GM18858 (cell line): ENCODE measurements around the gene RASL10B.

Experiments
- ATAC-seq: cut with Tn5 transposase; IDR thresholded peaks from one replicate; pipeline ENCODE4 v1.9.1; 2021; ENCODE audit not compliant: unreplicated experiment

The RASL10B gene

DNA sequence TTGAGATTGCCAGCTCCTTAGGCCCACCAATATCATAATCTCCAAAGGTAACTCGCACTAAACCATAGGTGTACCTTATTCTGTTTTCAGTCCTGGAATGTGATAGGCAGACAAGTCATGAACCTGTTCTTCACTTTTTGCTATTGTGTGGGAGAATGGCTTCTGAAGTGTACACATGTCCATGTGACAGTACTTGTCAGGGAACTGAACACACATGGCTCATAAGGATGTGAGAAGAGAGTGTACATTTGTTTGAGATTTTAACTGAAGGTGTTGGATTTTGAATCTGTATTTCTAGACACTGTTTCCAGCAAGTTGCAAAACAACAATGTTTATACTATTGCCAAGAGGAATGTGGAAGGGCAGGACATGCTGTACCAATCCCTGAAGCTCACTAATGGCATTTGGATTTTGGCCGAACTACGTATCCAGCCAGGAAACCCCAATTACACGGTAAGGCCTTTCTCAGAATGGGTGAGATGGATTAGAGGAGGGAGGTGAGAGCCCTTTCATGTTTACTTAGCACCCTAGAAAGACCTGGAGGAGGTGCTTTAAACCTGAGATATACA is 14.5 kb upstream of the RASL10B start:
- no peak for ATAC-seq

DNA sequence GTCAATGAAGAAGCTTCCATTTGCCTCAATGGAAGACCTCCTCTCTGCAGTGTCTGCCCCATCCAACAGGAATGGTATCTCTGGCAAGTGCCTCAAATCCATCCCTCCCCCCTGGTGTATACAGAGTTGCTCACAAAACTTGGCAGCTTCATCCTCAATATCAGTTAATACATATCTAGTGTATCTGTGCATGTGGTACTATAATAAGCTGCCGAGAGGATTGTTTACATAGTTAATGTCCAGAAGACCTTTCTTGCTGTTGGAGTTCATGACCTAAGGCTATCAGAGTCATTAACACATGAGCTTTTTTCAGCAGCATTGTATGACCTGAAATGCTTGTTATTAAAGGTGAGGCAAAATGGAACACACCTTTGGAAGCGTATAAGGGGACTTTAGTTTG is 14.0 kb upstream of the RASL10B start:
- no peak for ATAC-seq

DNA sequence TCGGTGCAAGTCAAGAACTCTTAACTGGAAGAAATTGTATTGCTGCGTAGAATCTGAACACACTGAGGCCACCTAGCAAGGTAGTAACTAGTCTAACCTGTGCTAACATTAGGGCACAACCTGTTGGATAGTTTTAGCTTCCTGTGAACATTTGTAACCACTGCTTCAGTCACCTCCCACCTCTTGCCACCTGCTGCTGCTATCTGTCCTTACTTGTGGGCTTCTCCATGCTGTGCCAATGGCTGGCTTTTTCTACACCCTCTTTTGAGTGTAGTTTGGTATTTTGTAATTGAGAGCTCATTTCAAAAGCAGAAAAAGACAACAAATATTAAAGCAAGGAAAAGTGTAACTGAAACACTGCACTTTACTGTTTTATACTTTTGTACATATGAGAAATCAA is 7.7 kb upstream of the RASL10B start:
- ATAC-seq: no peak

DNA sequence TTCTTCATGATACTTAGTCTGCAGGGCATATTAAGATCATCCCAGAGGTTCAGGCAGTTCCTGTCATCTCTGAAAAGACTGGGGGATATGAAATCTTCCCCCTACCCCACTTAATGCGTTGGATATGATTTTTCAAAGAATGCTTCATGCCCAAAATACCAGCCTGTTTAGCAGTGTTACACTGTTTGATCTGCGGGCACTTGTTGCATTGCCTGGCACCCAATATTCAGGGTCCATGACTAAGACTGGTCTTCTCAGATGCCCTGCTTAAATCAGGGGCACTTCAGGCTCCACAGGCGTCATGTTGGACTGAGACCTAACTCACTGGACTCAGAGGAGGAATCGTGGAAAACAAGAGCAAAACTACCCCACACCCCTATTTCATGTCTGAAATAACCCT is 6.4 kb upstream of the RASL10B start:
- ATAC-seq: no peak

DNA sequence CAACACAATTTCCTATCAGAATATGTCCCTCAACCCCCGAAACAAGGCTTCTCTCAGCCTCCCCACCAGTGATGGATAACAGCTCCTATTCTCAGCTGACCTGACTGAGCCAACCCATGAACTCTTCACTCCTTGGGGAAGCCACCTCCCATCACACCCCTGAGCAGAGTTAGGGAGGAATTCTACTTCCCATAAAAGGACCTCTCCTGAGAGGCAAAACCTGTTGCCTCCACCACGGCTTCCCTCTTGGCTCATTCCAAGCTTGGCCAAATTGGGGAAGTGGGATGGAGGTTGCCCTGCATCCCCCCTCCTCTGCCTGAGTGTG is 5.7 kb upstream of the RASL10B start:
- ATAC-seq: no peak

DNA sequence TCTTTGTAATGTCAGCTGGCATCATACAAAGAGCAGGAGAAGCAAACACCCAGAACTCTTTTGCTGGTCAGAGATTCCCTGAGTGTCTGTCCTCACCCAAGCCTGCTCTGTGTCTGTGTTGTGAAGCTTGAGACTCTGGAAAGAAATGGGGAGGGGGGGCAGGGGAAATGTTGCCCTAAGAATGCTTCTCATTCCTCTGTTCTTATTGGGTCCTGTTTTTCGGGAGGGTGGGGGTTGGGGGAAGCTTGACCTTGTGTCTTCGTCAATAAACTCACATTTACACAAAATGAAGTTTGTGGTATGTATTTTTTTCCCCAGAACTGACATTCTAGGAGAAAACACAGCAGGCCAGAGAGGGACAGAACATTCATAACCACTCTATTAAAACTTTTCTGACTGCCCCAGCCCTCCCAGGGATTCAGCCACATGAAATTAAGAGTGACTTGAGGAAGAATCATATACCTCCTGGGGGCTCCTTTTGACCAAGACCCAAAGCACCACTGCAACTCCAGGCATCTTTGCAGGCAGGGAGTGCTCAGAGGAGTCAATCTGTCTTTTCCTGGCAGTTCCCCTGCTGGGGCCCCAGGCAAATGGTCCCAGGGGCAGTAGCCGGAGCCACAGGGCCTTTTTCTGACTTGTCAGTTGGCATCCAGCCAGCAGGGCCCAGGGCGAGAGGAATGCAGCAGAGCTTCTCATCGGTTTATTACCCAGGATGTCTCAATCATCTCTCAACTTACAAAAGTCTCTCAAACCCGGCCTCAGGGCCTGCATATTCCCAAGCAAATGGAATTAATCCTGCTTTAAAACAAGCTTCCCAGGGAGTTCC is 5.1 kb upstream of the RASL10B start:
- ATAC-seq: no peak

DNA sequence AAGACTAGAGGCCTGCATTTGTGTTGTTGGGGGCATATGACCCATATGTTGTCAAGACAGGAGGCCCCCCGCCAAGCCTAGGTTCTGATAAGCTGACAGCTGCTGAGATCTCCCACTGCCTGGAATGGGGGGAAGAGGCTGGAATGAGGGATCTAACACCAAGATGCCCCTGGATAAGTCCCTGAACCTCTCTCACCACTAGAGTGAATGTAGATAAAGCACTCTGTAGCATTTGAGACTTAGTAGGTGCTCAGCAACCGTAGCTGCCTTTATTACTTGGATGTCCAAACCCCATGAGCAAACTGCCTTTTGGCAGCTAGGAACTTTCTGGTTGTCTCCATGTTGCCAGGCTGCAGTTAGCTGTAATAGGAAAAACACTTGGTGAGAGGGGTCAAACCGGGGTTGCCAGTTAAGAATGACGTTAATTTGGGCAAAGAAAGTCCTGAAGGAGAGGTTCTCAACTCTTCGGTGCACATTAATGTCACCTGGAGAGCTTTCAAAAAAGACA is 4.4 kb upstream of the RASL10B start:
- ATAC-seq: no peak

DNA sequence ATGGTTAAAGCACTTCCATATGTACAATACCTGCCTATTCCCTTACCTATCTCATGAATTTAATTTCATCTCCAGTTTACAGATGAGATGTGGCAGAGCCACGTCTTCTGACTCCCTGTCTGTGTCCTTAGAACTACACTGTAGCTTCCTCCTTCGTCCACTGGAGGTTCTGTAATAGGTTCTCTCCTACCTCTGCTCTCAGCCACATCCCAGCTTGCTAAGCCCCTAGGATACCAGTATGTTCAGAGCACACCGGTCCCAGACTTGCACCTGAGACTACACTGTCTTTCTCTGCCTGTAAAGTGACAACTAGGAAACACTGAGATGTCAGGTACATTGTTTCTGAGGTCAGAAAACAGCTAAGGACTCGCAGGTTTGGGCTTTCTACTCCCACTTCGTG is 3.8 kb upstream of the RASL10B start:
- no peak for ATAC-seq

DNA sequence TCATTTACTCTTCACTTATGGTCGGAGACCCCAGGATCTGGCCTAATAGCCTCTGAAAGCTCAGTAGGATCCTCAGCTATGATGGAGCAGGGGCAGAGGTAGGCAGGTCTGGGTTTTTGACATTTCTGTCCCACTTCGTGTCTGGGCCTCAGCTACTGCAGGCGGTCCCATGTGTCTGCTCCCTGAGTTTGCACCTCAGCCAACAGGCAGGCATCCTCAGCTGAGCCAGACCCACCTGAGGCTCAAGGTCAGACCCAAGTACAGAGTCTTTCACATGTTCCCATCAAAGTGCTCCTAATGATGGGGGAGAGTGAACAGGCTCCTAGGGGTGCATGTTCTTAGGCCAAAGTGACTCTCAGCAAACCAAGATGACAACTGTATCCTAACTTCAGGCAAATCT is 2.9 kb upstream of the RASL10B start:
- no peak for ATAC-seq

DNA sequence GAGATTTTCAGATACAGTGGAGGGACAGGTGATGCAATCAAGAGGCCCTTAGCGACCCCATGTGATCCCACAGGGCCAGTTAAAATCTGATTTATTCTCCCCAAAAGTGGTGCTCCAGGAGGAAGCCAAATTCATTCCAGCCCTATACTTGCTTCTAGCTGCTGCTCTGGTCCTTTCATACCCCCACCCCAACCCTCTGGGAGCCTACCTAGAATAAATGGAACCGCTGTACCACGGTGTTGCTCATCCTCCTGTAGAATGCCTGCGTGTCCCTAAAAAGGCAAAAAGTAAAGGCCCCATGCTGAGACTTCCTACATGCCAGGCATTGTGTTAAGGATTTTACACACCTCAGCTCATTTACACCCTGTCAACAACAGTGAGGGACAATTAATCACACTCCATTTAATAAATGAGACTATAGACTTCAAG is 2.0 kb upstream of the RASL10B start:
- no peak for ATAC-seq

DNA sequence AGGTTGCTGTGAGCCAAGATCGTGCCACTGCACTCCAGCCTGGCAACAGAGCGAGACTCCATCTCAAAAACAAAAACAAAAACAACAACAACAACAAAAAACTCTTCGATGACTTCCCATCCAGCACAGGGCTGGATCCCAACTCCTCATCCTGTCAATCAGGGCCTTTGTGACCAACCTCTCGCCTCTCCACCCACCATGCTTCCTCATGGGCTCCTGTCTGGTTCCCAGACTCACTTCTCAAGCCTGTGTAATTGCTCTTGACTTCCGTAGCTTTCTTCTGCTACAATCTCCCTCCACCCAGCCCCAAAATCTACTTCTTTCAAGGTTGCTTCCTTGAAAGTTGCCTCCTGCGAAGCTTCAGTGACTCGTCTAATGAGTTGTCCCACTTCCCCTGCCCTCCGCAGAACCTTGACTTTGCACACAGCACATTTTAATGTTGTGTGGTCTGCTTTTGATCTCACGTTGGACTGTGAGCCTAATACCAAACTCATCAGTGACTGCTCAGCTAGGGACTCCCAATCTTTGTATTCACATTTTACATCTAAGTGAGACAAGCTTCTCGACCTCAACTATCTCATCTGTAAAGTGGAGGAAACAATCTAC is 936 bp upstream of the RASL10B start:
- ATAC-seq: no peak

DNA sequence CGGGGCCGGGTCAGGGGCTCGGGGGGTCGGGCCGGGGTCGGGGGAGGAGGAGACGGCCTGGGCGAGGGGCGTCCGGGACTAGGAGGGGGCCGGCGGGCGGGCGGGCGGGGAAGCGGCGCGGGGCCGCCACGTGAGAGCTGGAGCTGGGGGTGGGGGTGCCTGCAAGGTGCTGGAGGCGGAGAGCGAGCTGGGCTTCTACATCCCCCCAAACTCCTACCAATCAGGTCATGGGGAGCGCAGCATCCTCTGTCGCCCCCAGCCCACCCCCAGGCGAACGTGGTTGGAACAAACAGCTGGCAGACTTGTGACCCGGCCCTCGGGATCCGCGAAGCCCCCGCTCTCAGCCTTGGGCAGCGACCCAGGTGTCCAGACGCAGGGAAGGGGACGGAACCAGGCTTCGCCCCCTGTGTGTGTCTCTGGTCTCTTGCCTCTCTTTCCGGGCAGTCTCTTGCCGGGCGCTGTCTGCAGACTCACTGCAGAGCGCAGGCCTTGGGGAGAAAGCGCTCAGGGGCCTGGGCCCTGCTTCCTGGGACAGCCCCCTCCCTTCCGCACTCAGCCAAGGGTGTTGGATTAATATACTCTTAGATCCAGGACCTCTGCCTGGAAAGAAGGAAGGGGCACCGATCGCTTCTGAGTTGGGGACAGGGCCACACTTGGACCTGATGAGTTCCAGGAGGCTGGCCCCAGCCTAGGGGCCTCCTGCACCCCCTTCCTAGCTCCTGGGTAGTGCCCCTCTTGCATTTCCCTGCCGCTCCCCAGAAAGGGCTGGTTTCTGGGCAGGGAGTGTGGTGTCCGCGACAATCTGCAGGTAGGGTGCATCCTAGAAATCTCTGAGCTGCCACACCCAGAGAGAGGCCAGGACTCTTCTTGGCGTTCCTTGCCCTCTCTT is 722 bp downstream of the RASL10B start:
- ATAC-seq: no peak

DNA sequence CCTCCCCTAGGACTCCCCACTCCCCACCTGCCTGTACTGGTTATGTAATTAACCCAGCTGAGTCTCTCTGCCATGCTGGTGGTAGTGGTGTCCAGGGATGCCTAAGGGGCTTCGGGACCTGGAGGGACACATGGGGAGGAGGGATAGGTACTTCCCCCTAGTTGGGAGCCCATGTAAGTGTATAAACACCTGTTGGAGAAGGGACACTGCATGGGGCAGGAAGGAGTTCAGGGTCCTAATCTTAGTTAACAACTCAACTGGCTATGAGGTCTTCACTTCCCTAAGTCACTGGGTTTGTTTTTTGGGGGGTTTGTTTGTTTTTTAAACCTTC is 1.3 kb downstream of the RASL10B start:
- ATAC-seq: no peak

DNA sequence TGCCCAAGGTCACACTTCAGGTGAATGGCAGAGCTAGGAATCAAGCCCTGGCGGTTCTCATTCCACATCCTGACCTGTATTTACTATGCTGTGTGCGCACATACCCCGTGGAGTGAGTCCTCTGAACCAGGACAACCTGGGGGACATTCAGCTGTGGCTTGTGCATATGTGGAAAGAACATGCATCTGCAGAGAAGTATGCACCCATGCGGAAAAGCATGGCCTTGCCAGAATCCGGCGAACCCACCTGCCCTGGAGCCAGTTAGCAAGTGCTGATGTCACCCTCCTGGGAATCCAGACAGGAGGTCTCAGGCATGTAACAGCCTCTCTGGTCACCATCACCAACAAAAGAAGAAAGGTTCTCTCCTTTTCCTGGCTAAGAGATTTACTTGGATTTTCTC is 1.9 kb downstream of the RASL10B start:
- ATAC-seq: no peak

DNA sequence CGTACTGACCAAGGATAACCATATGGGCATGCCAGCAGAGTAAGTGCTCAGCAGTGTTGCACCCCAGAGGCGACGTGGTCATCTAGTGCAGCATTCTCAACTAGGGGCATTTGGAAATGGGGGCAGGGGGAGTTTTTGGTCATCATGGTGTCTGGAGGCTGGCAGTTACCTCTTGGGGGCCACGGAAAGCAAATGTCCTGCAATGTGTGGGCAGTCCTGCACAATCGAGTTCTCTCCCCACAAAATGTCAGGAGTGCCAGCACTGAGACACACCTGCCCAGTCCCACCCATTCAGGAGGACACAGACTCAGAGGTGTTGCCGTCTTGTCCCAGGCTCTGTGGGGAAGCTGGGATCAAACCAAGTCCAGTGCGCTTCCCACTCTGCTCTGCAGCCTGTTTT is 3.0 kb downstream of the RASL10B start:
- ATAC-seq: no peak

DNA sequence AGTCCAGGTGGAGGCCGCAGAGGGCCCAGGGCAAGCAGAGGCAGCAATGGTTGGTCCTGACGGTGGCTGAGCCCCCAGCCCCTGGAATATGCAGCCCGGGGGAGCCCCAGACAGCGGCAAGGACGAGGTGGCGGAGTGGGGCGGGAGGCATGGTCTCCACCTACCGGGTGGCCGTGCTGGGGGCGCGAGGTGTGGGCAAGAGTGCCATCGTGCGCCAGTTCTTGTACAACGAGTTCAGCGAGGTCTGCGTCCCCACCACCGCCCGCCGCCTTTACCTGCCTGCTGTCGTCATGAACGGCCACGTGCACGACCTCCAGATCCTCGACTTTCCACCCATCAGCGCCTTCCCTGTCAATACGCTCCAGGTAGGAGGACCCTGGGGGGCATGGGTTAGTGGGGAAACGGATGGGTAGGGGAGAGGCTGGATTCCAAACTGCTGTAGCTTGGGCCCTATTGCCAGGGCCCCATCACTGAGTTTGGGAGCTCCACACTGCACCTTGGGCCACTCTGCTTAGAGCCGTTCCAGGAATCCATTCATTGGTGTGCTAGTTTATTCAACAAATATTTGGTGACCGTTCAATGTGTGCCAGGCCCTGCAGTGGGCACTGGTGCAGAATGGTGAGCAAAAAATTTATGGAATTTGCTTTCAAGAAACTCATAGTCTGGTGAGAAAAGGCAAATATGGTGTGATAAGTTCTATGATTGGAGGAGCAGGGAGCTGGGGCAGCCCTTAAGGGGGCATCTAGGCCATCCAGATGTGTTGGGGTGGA is 3.8 kb downstream of the RASL10B start:
- no peak for ATAC-seq

DNA sequence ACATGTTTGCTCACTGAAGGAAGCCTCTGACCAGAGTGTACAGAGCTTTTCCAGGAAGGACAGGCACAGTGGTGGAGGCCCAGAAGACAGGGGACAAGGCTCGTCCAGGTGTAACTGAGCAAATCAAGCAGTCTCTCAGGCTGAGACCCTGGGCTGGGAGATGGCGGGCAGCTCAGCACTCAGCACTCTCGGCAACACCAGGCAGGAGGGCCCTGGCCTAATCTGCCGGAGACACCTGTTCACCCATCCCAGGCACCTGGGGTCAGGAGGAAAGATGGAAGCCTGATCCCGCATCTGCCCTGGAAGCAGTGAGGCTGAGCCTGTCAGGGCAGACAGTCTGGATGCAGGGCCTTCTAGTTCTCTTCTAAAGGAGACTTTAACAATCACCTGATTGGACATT is 4.8 kb downstream of the RASL10B start:
- ATAC-seq: no peak

DNA sequence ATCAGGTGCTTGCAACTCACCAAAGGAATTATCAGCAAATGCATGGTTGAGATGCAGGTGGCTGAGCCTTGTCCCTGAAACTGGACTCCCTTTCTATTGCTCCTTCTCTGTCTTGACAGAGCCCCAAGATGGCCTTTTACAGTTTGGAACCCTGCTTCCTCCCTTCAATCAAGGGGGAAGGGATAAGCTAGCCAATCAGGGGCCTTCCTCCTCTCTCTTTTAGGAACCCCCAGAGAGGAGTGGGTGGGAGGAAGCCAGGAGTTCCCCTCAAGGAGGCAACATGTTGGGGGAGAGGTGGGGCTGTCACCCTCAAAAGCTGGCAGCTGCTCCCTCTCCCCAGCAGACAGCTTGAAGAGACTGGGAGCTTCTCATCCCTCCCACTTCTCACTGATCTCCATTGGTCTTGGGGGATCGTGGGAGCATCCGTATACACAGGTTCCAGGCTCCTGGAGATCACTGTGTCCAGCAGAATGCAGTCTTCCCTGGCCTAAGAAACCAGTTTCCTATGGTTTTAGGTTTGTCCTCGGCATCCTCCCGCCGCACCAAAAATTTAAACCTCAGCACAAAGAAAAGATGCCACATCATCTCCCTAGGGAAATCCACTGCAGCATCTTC is 7.2 kb downstream of the RASL10B start:
- ATAC-seq: no peak

DNA sequence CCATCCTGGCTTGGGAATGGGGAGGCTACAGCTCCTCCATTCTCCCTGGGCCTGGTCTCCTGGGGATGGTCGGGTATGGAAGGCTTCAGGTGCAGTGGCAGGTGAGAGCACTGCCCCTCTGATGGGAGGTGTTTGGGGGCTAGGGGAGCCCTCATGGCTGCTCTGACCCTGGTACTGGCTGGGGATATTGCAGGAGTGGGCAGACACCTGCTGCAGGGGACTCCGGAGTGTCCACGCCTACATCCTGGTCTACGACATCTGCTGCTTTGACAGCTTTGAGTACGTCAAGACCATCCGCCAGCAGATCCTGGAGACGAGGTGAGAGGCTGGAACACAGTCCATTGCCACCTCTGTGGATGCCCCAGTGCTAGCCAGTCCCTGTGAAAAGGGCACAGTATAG is 8.8 kb downstream of the RASL10B start:
- no peak for ATAC-seq
